ENCODE results near the gene TSTD2.

DNA sequence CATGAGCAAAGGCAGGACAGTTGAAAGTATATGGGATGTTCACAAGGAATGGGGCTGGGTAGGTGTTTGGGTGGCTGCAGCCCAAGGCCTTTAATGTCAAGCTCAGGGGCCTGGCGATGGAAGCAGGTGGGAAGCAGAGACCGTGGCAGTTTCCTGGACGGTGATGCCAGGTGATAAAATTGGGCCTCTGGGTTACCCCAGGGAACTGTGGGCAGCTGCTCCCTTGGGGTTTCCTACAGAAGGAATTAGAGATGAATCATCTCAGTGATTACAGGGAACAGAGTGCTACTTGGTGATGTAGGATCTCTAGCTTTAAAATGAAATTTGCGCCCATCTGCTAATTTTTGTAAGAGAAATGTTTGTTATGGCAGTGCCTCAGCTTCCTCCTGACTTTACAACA is 39.2 kb downstream of the TSTD2 start:
- TF ChIP-seq CTCF (IDR thresholded peaks at IDR 0.05; ENCODE audit: low read length) (no peak), EZH2 (IDR thresholded peaks at IDR 0.05; ENCODE audit: borderline replicate concordance, low read length) (no peak)
